Endodermal cell (in vitro differentiated cells): ENCODE results near the gene TBC1D32. TPM values are rescaled to one million over a fixed set of nuclear protein-coding genes. Genes with fewer than 3 reads are reported as not detected.
A peak's percentile ranks its signal among the peaks of the same experiment; 100 is the strongest.
"Not testable (repeated sequence)": the region's sequence is repeated elsewhere in the genome, so short reads cannot be mapped to it uniquely, and the experiment has no call there.

ENCODE experiments used
- DNase-seq: peaks from one replicate; pipeline ENCODE4 v3.0.0-alpha.2; 2017
- H3K27ac ChIP-seq: 2 replicates; pipeline ENCODE4 v1.5.1; 2013; ENCODE audit warnings: mild to moderate bottlenecking, low read depth, low read length, moderate library complexity
- H3K27me3 ChIP-seq: 2 replicates; pipeline ENCODE4 v1.6.1; 2013; ENCODE audit warnings: mild to moderate bottlenecking, low read length, moderate library complexity; ENCODE audit not compliant: insufficient read depth, control insufficient read depth, poor library complexity, severe bottlenecking
- H3K36me3 ChIP-seq: 2 replicates; pipeline ENCODE4 v1.7.0; 2013; ENCODE audit warnings: mild to moderate bottlenecking, low read length, moderate library complexity; ENCODE audit not compliant: control insufficient read depth, insufficient read depth
- H3K4me1 ChIP-seq: one replicate; pipeline ENCODE4 v1.7.0; 2013; ENCODE audit warnings: low read length; ENCODE audit not compliant: control insufficient read depth, insufficient read depth
- H3K4me3 ChIP-seq: 2 replicates; pipeline ENCODE4 v1.5.1; 2013; ENCODE audit warnings: mild to moderate bottlenecking, low read length, moderate library complexity
- H3K9ac ChIP-seq: 2 replicates; pipeline ENCODE4 v1.6.1; 2013; ENCODE audit warnings: mild to moderate bottlenecking, low read length, moderate library complexity; ENCODE audit not compliant: poor library complexity, severe bottlenecking; ENCODE audit errors: extremely low read depth
- H3K9me3 ChIP-seq: 2 replicates; pipeline ENCODE4 v1.6.1; 2013; ENCODE audit warnings: mild to moderate bottlenecking, low read length, moderate library complexity; ENCODE audit not compliant: control insufficient read depth
- H3K27ac Mint-ChIP-seq: 2 replicates; pipeline ENCODE4 v1.8.0; 2020; ENCODE audit warnings: mixed read lengths
- H3K27me3 Mint-ChIP-seq: 2 replicates; pipeline ENCODE4 v1.8.0; 2021; ENCODE audit warnings: mild to moderate bottlenecking, mixed read lengths; ENCODE audit not compliant: insufficient read depth
- H3K36me3 Mint-ChIP-seq: 2 replicates; pipeline ENCODE4 v1.8.0; 2020; ENCODE audit warnings: low read depth, mixed read lengths
- H3K4me1 Mint-ChIP-seq: 2 replicates; pipeline ENCODE4 v1.8.0; 2020; ENCODE audit warnings: mixed read lengths
- H3K4me3 Mint-ChIP-seq: 2 replicates; pipeline ENCODE4 v1.8.0; 2020; ENCODE audit warnings: mild to moderate bottlenecking, moderate library complexity, mixed read lengths
- H3K9me3 Mint-ChIP-seq: 2 replicates; pipeline ENCODE4 v1.8.0; 2020; ENCODE audit warnings: mild to moderate bottlenecking, mixed read lengths
- CTCF ChIP-seq: fragments of 200-600 bp; sonication (generic); conservative IDR thresholded peaks from 2 replicates; pipeline ENCODE4 v1.5.0; 2021; ENCODE audit warnings: antibody characterized with exemption, mild to moderate bottlenecking
- WGBS, 2 experiments: methylation state at CpG; one replicate each; pipeline versions ENCODE4 v1.1.5 to v1.1.7; 2013; ENCODE audit warnings: missing lambda C conversion rate in 2 of 2, mixed read lengths in 1 of 2; ENCODE audit not compliant: insufficient coverage in 1 of 2, insufficient read length in 1 of 2; 5-methylcytosine and 5-hydroxymethylcytosine counted together
- total RNA-seq, 2 donors: library from RNA; stranded (reverse); fragmentation: NEBNext Ultra II Directional in 1 of 2; extraction: Animal tissue kit (Norgen Biotek cat#: 25700) in 1 of 2; gene quantifications; 2 replicates in 1 of 2; 3 replicates in 1 of 2; pipeline ENCODE4 v1.2.1, GENCODE V29; 2021

The TBC1D32 gene
- total RNA-seq, 2 donors from 2014 or later, result 16.5 to 21.4 TPM

DNA sequence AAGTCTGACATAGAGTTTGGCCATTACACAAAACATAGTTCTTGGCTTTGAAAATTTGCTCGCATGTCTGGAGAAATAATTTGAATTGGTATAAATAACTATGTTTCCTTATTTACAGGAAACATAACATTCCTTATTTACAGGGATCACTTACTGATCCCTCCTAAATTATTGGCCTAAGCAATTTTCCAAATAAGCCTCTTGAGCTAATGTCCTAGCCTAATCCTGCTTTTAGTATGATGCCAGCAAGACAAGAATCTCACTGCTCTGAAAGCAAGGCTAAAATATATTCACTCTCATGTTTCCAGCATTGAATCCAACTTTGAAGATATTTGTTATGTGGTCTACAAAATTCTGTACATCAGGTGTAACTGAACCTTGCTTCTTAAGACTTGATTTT is 4.1 kb upstream of the TBC1D32 start:
- H3K4me1 Mint-ChIP-seq, result peaks cover 7% of the 10 kb centered on the region
- WGBS, 2 experiments, result no CpG with 5 or more reads among the region's 1 CpG

GRCh38 chr6:121335087-121336008 is 1.1 kb upstream of the TBC1D32 start:
- Mint-ChIP-seq H3K9me3 (no peaks in the 10 kb centered on the region), H3K4me1 (peaks cover 17% of the 10 kb centered on the region), H3K27me3 (no peaks in the 10 kb centered on the region), H3K27ac (peak overlapping the region; percentile 98), H3K4me3 (peak overlapping the region; percentile 78), H3K36me3 (no peaks in the 10 kb centered on the region)
- Histone ChIP-seq H3K27ac (no peak overlapping the region), H3K4me3 (peak overlapping the region; percentile 92), H3K9me3 (no peaks in the 10 kb centered on the region), H3K4me1 (no peaks in the 10 kb centered on the region), H3K36me3 (no peaks in the 10 kb centered on the region), H3K9ac (peak overlapping the region; percentile 85), H3K27me3 (no peaks in the 10 kb centered on the region)
- DNase-seq, result no peak
- TF ChIP-seq CTCF, result no peak
- WGBS, 2 experiments, result 90 to 98% methylated on average over 11 to 13 of the region's 13 CpGs

More for the DNA sequence above, 4.1 kb upstream of the TBC1D32 start:
- H3K4me1 ChIP-seq, result no peaks in the 10 kb centered on the region
- H3K27me3 Mint-ChIP-seq, result no peaks in the 10 kb centered on the region
- no peaks in the 10 kb centered on the region for H3K36me3 Mint-ChIP-seq
- H3K9ac ChIP-seq, result no peak overlapping the region
- H3K4me3 ChIP-seq, result no peak overlapping the region
- TF ChIP-seq CTCF, result no peak
- no peak for DNase-seq
- H3K9me3 Mint-ChIP-seq, result no peaks in the 10 kb centered on the region
- H3K4me3 Mint-ChIP-seq, result no peak overlapping the region
- no peaks in the 10 kb centered on the region for H3K9me3 ChIP-seq
- no peaks in the 10 kb centered on the region for H3K36me3 ChIP-seq
- no peaks in the 10 kb centered on the region for H3K27me3 ChIP-seq
- no peak overlapping the region for H3K27ac Mint-ChIP-seq
- H3K27ac ChIP-seq, result no peak overlapping the region

- Mint-ChIP-seq H3K4me3 (peak overlapping the region; percentile 78), H3K4me1 (peaks cover 17% of the 10 kb centered on the region)
- H3K27ac ChIP-seq, DNase-seq, H3K27me3 ChIP-seq, H3K9me3 Mint-ChIP-seq, H3K9ac ChIP-seq, H3K36me3 Mint-ChIP-seq, H3K27me3 Mint-ChIP-seq, H3K27ac Mint-ChIP-seq, H3K4me1 ChIP-seq, H3K9me3 ChIP-seq, H3K36me3 ChIP-seq: not testable (repeated sequence)
- H3K4me3 ChIP-seq, result peak overlapping the region; percentile 92
- WGBS, 2 experiments, result 97 to 100% methylated on average over 1 to 28 of the region's 28 CpGs
Measured at GRCh38 chr6:121333694-121334093, 586 bp downstream of the TBC1D32 start.
